CD4-positive, alpha-beta T cell (primary cell): Measurements from ENCODE around the gene CCDC12. TPM values are rescaled to one million over a fixed set of nuclear protein-coding genes. Genes with fewer than 3 reads are reported as not detected.

Experiments
- ATAC-seq: fragments of 200-7000 bp; cut with Tn5 transposase; one replicate; pipeline ENCODE4 v1.10.0; 2022; ENCODE audit warnings: mild to moderate bottlenecking; ENCODE audit not compliant: poor library complexity
- CTCF ChIA-PET: fragments of 350-600 bp; sonication (Branson Sonifier 250); formaldehyde crosslinking; loops from one replicate; lab custom pipeline; 2021; ENCODE audit warnings: antibody characterized with exemption, inconsistent platforms; lab: Charles Lee
- POLR2A ChIA-PET: fragments of 350-600 bp; sonication (Branson Sonifier 250); formaldehyde crosslinking; loops from one replicate; lab custom pipeline; 2021; ENCODE audit warnings: antibody characterized with exemption, inconsistent platforms; lab: Charles Lee
- DNase-seq, 14 experiments: peaks; one replicate each; pipeline ENCODE4 v3.0.0-alpha.2; 2013 to 2020; ENCODE audit warnings: mixed read lengths in 2 of 14
- H3K27ac ChIP-seq, 2 donors: one replicate each; pipeline versions ENCODE4 v1.5.1 to v1.7.0; 2013; ENCODE audit warnings: low read length in 2 of 2, low read depth in 1 of 2, mild to moderate bottlenecking in 1 of 2
- H3K27me3 ChIP-seq, 2 experiments: 1 replicate in 1 of 2; 2 replicates in 1 of 2; pipeline versions ENCODE4 v1.6.1 to v1.7.0; 2013; ENCODE audit warnings: low read length in 2 of 2, control low read depth in 1 of 2, mild to moderate bottlenecking in 1 of 2, moderate library complexity in 1 of 2; ENCODE audit not compliant: insufficient read depth in 2 of 2, control insufficient read depth in 1 of 2
- H3K36me3 ChIP-seq: one replicate; pipeline ENCODE4 v1.6.1; 2013; ENCODE audit warnings: low read length, control low read depth; ENCODE audit not compliant: insufficient read depth
- H3K4me1 ChIP-seq: one replicate; pipeline ENCODE4 v1.6.1; 2013; ENCODE audit warnings: low read length, control low read depth; ENCODE audit not compliant: insufficient read depth
- H3K4me3 ChIP-seq: one replicate; pipeline ENCODE4 v1.5.1; 2013; ENCODE audit warnings: mild to moderate bottlenecking, low read length, moderate library complexity
- H3K9me3 ChIP-seq, 2 experiments: 1 replicate in 1 of 2; 2 replicates in 1 of 2; pipeline versions ENCODE4 v1.6.1 to v1.7.0; 2013; ENCODE audit warnings: low read length in 2 of 2, mild to moderate bottlenecking in 2 of 2, control low read depth in 1 of 2, moderate library complexity in 1 of 2; ENCODE audit not compliant: control insufficient read depth in 1 of 2, insufficient read depth in 1 of 2
- H3K27ac Mint-ChIP-seq: one replicate; pipeline ENCODE4 v1.8.0; 2020; ENCODE audit warnings: mixed read lengths
- H3K27me3 Mint-ChIP-seq: one replicate; pipeline ENCODE4 v1.8.0; 2021; ENCODE audit warnings: mixed read lengths
- H3K36me3 Mint-ChIP-seq: one replicate; pipeline ENCODE4 v1.8.0; 2021; ENCODE audit warnings: low read depth, mixed read lengths
- H3K4me1 Mint-ChIP-seq: one replicate; pipeline ENCODE4 v1.8.0; 2021; ENCODE audit warnings: low read depth, mixed read lengths
- H3K4me3 Mint-ChIP-seq: one replicate; pipeline ENCODE4 v1.8.0; 2020; ENCODE audit warnings: mild to moderate bottlenecking, mixed read lengths
- H3K9me3 Mint-ChIP-seq: one replicate; pipeline ENCODE4 v1.8.0; 2020; ENCODE audit warnings: mixed read lengths
- CTCF ChIP-seq: fragments of 200-600 bp; IDR thresholded peaks from one replicate; pipeline ENCODE4 v1.8.0; 2022; ENCODE audit warnings: antibody characterized with exemption, mild to moderate bottlenecking
- intact Hi-C, 2 experiments: fragments of 100-400 bp; cut with DNase I in 1 of 2; cut with micrococcal nuclease in 1 of 2; formaldehyde crosslinking; loops; one replicate each; pipeline versions ENCODE4 v1.15.1 to v1.9.0; 2023 to 2025; cut with DNase I, micrococcal nuclease
- total RNA-seq, 174 experiments: library from RNA in 2 of 174; stranded (reverse) in 2 of 174; gene quantifications; one replicate each; pipeline ENCODE4 v1.2.3 and lab custom pipeline; 2021 to 2026

The CCDC12 gene
- total RNA-seq, 2 experiments from 2014 or later = 57.5 to 59.5 TPM

GRCh38 chr3:46943237-46944187 lies 33.0 kb downstream of the CCDC12 start:
- Mint-ChIP-seq H3K4me3 (no peak overlapping the region), H3K4me1 (peaks cover 63% of the 10 kb centered on the region), H3K27ac (no peak overlapping the region), H3K27me3 (no peaks in the 10 kb centered on the region), H3K36me3 (peaks cover 67% of the 10 kb centered on the region), H3K9me3 (no peaks in the 10 kb centered on the region)
- no peak for ATAC-seq
- intact Hi-C loops = loop anchor here in 1 of 2 experiments (10.0 kb wide), 1 partner anchor 111 kb away; no protein-coding TSS in a partner anchor
- no peak for DNase-seq
- ChIA-PET POLR2A (no interaction called here), CTCF (no interaction called here)
- H3K27me3 ChIP-seq = no peaks in the 10 kb centered on the region
- H3K4me3 ChIP-seq = no peak overlapping the region
- peaks cover 56% of the 10 kb centered on the region for H3K36me3 ChIP-seq
- no peaks in the 10 kb centered on the region for H3K9me3 ChIP-seq
- TF ChIP-seq CTCF = no peak
- no peak overlapping the region for H3K27ac ChIP-seq
- H3K4me1 ChIP-seq = peaks cover 68% of the 10 kb centered on the region

GRCh38 chr3:46942481-46943236 lies 33.9 kb downstream of the CCDC12 start:
- DNase-seq = no peak
- no peak overlapping the region for H3K27ac ChIP-seq
- no peaks in the 10 kb centered on the region for H3K9me3 ChIP-seq
- no peaks in the 10 kb centered on the region for H3K27me3 ChIP-seq
- H3K27ac Mint-ChIP-seq = peak overlapping the region; percentile 9
- no peak for ATAC-seq
- TF ChIP-seq CTCF = no peak
- H3K4me1 Mint-ChIP-seq = peaks cover 59% of the 10 kb centered on the region
- H3K36me3 ChIP-seq = peaks cover 63% of the 10 kb centered on the region
- no peak overlapping the region for H3K4me3 ChIP-seq
- H3K27me3 Mint-ChIP-seq = no peaks in the 10 kb centered on the region
- H3K4me1 ChIP-seq = peaks cover 62% of the 10 kb centered on the region
- H3K4me3 Mint-ChIP-seq = no peak overlapping the region
- H3K9me3 Mint-ChIP-seq = no peaks in the 10 kb centered on the region
- ChIA-PET CTCF (no interaction called here), POLR2A (no interaction called here)
- intact Hi-C loops = loop anchor here in 1 of 2 experiments (10.0 kb wide), 1 partner anchor 112 kb away; no protein-coding TSS in a partner anchor
- peaks cover 70% of the 10 kb centered on the region for H3K36me3 Mint-ChIP-seq

DNA sequence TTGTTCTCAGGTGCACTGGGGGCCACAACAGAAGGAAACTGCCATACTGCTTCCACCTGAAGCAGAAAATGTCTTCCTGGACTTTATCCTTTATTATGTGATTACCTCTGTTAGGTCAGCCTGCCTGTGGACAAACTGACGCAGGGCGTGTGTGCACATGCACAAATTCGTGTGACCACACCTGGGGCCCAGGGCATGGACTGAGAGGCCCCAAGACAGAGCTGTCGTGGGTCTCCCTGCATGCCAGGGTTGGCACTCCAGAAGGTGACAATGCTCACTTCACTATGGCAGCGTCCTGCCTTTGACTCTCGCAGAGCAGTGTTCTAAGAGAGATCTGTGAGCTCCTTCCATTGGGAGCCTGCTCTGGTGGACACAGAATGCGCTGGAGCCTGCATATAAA lies 34.5 kb downstream of the CCDC12 start:
- Mint-ChIP-seq H3K36me3 (peaks cover 68% of the 10 kb centered on the region), H3K27me3 (no peaks in the 10 kb centered on the region), H3K4me3 (no peak overlapping the region), H3K4me1 (peaks cover 54% of the 10 kb centered on the region), H3K9me3 (no peaks in the 10 kb centered on the region), H3K27ac (peak overlapping the region; percentile 9)
- intact Hi-C loops = loop anchor here in 1 of 2 experiments (10.0 kb wide), 1 partner anchor 113 kb away; no protein-coding TSS in a partner anchor
- no peaks in the 10 kb centered on the region for H3K9me3 ChIP-seq
- H3K36me3 ChIP-seq = peaks cover 69% of the 10 kb centered on the region
- H3K27ac ChIP-seq = no peak overlapping the region
- ATAC-seq (no peak), DNase-seq (no peak)
- ChIA-PET CTCF (no interaction called here), POLR2A (no interaction called here)
- peaks cover 56% of the 10 kb centered on the region for H3K4me1 ChIP-seq
- no peak overlapping the region for H3K4me3 ChIP-seq
- H3K27me3 ChIP-seq = no peaks in the 10 kb centered on the region
- no peak for TF ChIP-seq CTCF
